DMS53 (cell line): ENCODE measurements around the gene SULT1C2.
A peak's percentile ranks its signal among the peaks of the same experiment; 100 is the strongest.

ENCODE experiments used
- DNase-seq: peaks from one replicate; lab custom pipeline; 2025; lab: John Stamatoyannopoulos, UW

SULT1C2 gene

GRCh38 chr2:108293850-108294249 lies 5.2 kb downstream of the SULT1C2 start:
- no peak for DNase-seq

DNA sequence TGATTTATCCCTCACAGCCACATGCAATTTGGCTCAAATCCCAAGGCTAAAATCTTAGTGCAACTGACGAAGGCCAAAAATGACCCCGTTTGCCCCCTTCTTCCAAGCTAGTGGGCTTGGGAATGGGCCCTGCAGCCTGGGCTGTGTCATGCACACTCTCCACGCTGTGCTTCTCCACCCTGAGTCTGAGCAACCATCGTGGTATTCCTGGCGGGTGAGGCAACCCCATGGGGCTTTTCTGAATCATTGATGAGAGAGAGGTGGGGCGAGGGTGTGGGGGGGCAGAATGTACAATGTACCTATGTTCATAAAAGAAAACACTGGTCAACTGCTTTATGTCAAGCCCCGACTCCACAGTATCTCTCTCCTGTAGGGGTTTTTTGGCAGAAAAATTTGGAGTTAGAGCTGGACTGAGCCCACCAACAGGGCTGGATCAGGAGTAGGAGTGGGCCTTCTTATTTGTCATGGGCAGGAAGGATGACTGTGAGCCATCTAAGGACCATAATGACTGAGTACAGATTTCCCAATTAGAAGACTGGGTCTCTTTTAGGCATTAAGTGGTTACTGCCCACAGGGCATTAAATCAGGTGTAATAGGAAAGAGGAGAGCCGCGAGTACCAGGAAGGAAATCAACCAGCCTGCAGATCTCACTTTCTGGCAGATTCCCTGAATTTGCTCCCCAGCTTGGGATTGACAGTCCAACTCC lies 8.9 kb downstream of the SULT1C2 start:
- no peak for DNase-seq

DNA sequence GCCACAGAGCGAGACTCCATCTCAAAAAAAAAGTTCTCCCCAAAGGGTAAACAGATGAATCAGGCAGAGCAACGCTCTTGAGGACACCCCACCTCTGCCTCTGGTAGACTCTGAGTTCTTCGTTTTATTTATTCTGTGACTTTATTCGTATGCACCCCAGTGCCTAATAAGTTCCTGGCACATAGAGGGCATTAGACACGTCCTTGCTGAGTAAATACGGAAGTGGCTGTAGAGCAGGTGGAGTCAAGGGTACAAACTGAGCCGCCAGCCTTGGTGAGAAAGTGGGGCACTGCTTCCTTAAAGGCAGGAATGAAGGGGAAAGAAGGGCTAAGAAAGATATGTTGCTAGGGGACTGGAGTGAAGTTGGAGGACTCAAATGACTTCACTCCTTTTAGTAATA lies 12.9 kb downstream of the SULT1C2 start:
- DNase-seq: peak; percentile 77

DNA sequence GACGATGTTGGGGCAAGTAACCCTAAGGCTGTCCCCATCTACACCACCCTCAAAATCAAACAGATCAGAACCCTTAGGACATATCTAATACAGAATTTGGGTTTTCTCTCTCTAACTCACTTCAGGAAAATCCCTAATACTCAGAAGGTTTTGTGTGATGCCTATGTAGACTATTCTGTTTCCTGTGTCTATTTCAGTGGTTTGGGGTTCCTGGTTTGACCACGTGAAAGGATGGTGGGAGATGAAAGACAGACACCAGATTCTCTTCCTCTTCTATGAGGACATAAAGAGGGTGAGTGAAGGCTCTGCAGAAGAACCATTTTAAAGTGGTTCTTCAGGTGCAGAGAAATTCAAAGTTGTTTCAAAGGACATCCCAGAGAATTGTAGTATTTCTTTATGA lies 16.3 kb downstream of the SULT1C2 start:
- DNase-seq: no peak

GRCh38 chr2:108305901-108306300 lies 17.2 kb downstream of the SULT1C2 start:
- DNase-seq: no peak

DNA sequence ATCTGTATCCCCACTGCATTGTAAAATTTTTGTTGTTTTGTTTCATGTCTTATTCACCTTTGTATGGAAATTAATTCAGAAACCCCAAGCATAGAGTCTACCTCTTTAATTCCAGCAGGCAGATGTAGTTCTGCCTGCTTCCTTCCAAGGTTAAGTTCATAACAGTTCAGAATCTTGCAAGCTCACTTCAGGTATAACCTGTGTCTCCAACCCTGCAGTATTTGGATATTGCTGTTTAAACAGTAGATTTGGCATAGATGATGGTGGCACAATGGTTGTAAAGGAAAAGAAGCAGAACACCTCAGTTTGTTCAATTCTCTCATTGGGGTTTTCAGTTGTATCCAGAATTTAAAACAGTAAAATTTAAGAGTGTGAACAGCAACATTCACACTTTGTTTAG lies 21.2 kb downstream of the SULT1C2 start:
- DNase-seq: no peak

DNA sequence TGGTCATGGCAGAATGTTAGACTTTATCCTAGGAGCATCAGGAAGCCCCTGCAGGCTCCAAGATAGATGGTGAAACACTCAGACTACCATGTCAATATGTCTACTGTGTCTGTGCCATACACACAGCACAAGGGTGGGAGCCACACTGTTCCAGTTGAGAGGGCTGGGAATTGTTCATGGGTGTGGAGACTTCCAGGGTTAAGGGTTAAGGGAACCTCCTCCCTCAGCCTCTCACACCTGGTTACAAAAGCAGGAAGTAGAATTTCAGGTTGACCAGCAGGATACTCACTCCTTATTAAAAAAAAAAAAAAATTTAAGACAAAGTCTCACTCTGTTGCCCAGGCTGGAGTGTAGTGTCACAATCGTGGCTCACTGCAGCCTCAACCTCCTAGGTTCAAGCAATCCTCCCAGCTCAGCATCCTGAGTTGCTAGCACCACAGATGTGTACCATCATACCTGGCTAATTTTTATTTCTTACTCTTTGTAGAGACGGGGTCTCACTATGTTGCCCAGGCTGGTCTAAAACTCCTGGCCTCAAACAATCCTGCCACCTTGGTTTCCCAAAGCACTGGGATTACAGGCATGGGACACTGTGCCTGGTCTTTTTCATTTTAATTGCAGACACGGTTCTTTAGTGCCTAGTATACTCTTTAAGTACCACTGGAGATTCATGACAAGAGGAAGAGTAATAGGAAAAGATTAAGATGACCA lies 26.0 kb downstream of the SULT1C2 start:
- DNase-seq: peak; percentile 49

- DNase-seq: peak; percentile 91
Observed at GRCh38 chr2:108315444-108315934, 26.8 kb downstream of the SULT1C2 start.

DNA sequence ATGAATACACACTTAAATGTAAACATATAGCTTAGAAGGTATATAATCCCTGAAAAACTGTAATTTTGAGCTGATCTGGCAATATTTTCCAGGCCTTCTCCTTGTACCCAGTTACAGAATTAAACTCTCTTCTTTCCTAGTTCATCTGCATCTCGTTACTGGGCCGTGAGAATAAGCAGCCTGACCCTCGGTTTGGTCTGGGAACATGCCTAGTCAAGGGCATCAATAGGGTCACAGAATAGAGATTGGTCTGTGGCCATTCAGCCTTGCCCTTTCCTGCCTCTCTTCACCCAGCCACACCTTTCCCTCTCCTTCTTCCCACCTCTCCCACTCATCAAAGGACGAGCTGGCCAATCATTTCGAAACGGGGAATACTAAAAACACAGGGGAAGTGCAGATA lies 27.3 kb downstream of the SULT1C2 start:
- DNase-seq: peak; percentile 51

GRCh38 chr2:108316461-108317258 lies 28.0 kb downstream of the SULT1C2 start:
- DNase-seq: peak; percentile 51

GRCh38 chr2:108320326-108320922 lies 31.7 kb downstream of the SULT1C2 start:
- peak; percentile 34 for DNase-seq

DNA sequence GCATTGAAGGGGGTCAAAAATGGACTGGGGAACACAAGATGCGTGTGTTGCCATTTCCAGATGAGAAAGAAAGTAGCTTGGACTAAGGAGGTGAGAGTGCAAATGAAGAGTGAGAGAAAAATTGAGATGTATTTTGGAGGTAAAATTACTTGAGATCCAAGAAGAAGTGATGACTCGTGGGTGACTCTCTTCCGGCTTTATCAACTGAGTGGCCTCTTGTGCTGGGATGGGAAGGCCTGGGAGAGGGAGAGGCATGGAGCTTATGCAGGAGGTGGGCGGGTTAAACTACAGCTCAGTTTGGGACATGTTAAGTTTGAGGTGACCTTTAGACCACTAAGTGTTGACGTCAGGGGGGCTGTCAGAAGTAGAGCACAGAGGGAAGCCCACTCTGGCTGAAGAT lies 34.9 kb downstream of the SULT1C2 start:
- DNase-seq: peak; percentile 28

- DNase-seq: peak; percentile 87
Observed at GRCh38 chr2:108324531-108325255, 36.0 kb downstream of the SULT1C2 start.

DNA sequence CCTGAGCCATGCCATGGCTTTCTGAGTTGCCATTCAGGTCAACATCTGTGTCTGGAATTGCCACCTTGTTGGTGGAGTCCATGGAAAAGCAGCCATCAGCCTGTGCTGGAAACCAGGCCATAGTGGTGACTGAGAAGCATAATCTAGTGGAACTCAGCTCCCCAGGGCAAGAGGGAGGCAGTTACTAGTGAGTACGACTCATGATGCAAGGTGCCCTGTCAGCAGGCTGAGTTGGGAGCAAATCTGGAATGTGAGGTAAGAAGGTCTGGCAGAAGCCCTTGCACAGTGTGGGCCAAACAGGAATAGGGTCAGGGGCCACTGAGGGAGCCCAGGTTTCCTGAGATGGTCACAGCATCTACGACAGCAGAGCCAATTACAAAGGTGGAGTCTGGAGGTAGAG lies 37.1 kb downstream of the SULT1C2 start:
- peak; percentile 17 for DNase-seq

DNA sequence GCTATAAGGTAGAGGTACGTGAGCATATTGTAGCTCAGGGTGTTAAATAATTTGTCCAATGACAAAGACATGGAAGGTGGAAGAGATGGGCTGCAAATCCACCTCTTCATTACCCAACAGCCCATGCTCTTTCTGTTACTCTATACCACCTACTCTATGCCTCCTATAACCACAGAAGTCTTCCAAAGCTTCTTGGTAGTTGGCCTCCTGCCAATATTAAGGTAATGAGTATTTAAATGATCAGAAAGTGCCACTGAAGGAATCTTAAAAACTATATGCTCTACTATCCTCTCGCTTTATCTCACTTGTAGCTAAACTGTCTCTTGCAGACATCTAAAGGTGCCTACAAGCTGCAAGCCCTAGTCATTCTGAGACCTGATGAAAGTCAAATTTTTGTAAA lies 41.1 kb downstream of the SULT1C2 start:
- no peak for DNase-seq

- no peak for DNase-seq
Observed at GRCh38 chr2:108330979-108331378, 42.3 kb downstream of the SULT1C2 start.

GRCh38 chr2:108345951-108346350 lies 57.3 kb downstream of the SULT1C2 start:
- no peak for DNase-seq

GRCh38 chr2:108346827-108347226 lies 58.1 kb downstream of the SULT1C2 start:
- no peak for DNase-seq

- DNase-seq: no peak
Observed at GRCh38 chr2:108347786-108348185, 59.1 kb downstream of the SULT1C2 start.

GRCh38 chr2:108348816-108349570 lies 60.3 kb downstream of the SULT1C2 start:
- no peak for DNase-seq

DNA sequence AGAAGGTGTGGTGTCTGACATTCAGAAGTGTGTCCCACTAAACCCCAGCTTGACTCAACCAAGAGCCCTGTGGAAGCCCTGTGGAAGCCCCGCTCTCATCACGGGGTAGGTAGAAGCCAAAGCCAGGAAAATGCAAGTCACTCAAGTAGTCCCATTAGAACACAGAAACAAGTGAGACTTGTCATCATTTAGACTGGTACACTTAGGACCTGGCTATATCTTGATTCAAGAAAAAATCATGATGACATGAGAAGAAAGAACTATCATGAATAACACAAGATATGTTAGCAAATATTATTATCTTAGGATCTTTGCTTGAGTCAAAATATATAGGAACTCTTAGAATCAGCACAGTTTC lies 60.9 kb downstream of the SULT1C2 start:
- no peak for DNase-seq
